H9 (cell line): Measurements from ENCODE around the gene MAST4. TPM values are rescaled to one million over a fixed set of nuclear protein-coding genes. Genes with fewer than 3 reads are reported as not detected.

ENCODE experiments used
- DNase-seq: peaks from one replicate; pipeline ENCODE4 v3.0.0-alpha.2; 2017
- H2AFZ ChIP-seq: one replicate; pipeline ENCODE4 v1.6.1; 2013; ENCODE audit warnings: mild to moderate bottlenecking, low read length, control low read depth, moderate library complexity
- H2AK5ac ChIP-seq: 2 replicates; pipeline ENCODE4 v1.6.1; 2013; ENCODE audit warnings: low read length, control low read depth, mixed read lengths; ENCODE audit not compliant: insufficient read length
- H2BK120ac ChIP-seq: one replicate; pipeline ENCODE4 v1.6.1; 2013; ENCODE audit warnings: low read depth, mild to moderate bottlenecking, low read length, control low read depth, inconsistent platforms; ENCODE audit not compliant: poor library complexity, severe bottlenecking
- H2BK12ac ChIP-seq: 2 replicates; pipeline ENCODE4 v1.6.1; 2013; ENCODE audit warnings: low read length, control low read depth, mixed read lengths, low read depth; ENCODE audit not compliant: insufficient read length
- H2BK15ac ChIP-seq: 2 replicates; pipeline ENCODE4 v1.6.1; 2013; ENCODE audit warnings: low read depth, low read length, control low read depth
- H2BK20ac ChIP-seq: one replicate; pipeline ENCODE4 v1.6.1; 2013; ENCODE audit warnings: low read depth, mild to moderate bottlenecking, low read length, control low read depth, inconsistent platforms; ENCODE audit not compliant: poor library complexity, severe bottlenecking
- H2BK5ac ChIP-seq: 2 replicates; pipeline ENCODE4 v1.6.1; 2013; ENCODE audit warnings: low read length, control low read depth, mixed read lengths; ENCODE audit not compliant: insufficient read length
- H3K14ac ChIP-seq: 2 replicates; pipeline ENCODE4 v1.6.1; 2013; ENCODE audit warnings: low read length, control low read depth; ENCODE audit not compliant: insufficient read depth
- H3K18ac ChIP-seq: 2 replicates; pipeline ENCODE4 v1.6.1; 2013; ENCODE audit warnings: low read depth, mild to moderate bottlenecking, mixed read lengths, low read length, control low read depth; ENCODE audit not compliant: insufficient read length
- H3K23ac ChIP-seq: 2 replicates; pipeline ENCODE4 v1.6.1; 2013; ENCODE audit warnings: low read length, control low read depth, mixed read lengths, low read depth; ENCODE audit not compliant: insufficient read length
- H3K23me2 ChIP-seq: 2 replicates; pipeline ENCODE4 v1.6.1; 2013; ENCODE audit warnings: low read depth, mild to moderate bottlenecking, mixed read lengths, low read length, control low read depth; ENCODE audit not compliant: insufficient read length, poor library complexity, severe bottlenecking
- H3K27ac ChIP-seq: 2 replicates; pipeline ENCODE4 v1.5.1; 2013; ENCODE audit warnings: low read length, control low read depth, mixed read lengths, low read depth; ENCODE audit not compliant: insufficient read length
- H3K27me3 ChIP-seq: 2 replicates; pipeline ENCODE4 v1.6.1; 2013; ENCODE audit warnings: low read length, control low read depth, inconsistent platforms; ENCODE audit not compliant: insufficient read depth
- H3K4ac ChIP-seq: 2 replicates; pipeline ENCODE4 v1.6.1; 2013; ENCODE audit warnings: low read depth, mild to moderate bottlenecking, control low read depth, inconsistent platforms, low read length, moderate library complexity
- H3K4me1 ChIP-seq: 2 replicates; pipeline ENCODE4 v1.6.1; 2013; ENCODE audit warnings: low read length, control low read depth, inconsistent platforms; ENCODE audit not compliant: insufficient read depth
- H3K4me2 ChIP-seq: 2 replicates; pipeline ENCODE4 v1.6.1; 2013; ENCODE audit warnings: low read length, control low read depth, mixed read lengths; ENCODE audit not compliant: insufficient read length, insufficient read depth
- H3K56ac ChIP-seq: 2 replicates; pipeline ENCODE4 v1.6.1; 2013; ENCODE audit warnings: low read depth, mild to moderate bottlenecking, mixed read lengths, low read length, control low read depth; ENCODE audit not compliant: insufficient read length
- H3K79me1 ChIP-seq: 2 replicates; pipeline ENCODE4 v1.6.1; 2013; ENCODE audit warnings: low read depth, mild to moderate bottlenecking, moderate library complexity, low read length, control low read depth, inconsistent platforms; ENCODE audit not compliant: insufficient read depth, poor library complexity, severe bottlenecking
- H3K79me2 ChIP-seq: 2 replicates; pipeline ENCODE4 v1.6.1; 2013; ENCODE audit warnings: low read length, control low read depth, inconsistent platforms; ENCODE audit not compliant: insufficient read depth
- H3K9ac ChIP-seq: 2 replicates; pipeline ENCODE4 v1.6.1; 2013; ENCODE audit warnings: low read length, control low read depth, mixed read lengths; ENCODE audit not compliant: insufficient read length; ENCODE audit errors: extremely low read depth
- H3K9me3 ChIP-seq: one replicate; pipeline ENCODE4 v1.6.1; 2013; ENCODE audit warnings: low read depth, low read length, inconsistent platforms; ENCODE audit not compliant: control insufficient read depth
- H3T11ph ChIP-seq: one replicate; pipeline ENCODE4 v1.6.1; 2013; ENCODE audit warnings: mild to moderate bottlenecking, low read length, control low read depth, inconsistent platforms
- H4K20me1 ChIP-seq: one replicate; pipeline ENCODE4 v1.6.1; 2013; ENCODE audit not compliant: control insufficient read depth, insufficient read length, insufficient read depth
- H4K5ac ChIP-seq: 2 replicates; pipeline ENCODE4 v1.6.1; 2013; ENCODE audit warnings: low read depth, mild to moderate bottlenecking, mixed read lengths, low read length, control low read depth; ENCODE audit not compliant: insufficient read length
- H4K8ac ChIP-seq: replicated peaks from 2 replicates; pipeline ENCODE4 v1.6.1; 2013; ENCODE audit warnings: low read length, control low read depth, mixed read lengths, low read depth; ENCODE audit not compliant: insufficient read length
- H4K91ac ChIP-seq: 2 replicates; pipeline ENCODE4 v1.6.1; 2013; ENCODE audit warnings: low read depth, mild to moderate bottlenecking, moderate library complexity, mixed read lengths, low read length, control low read depth; ENCODE audit not compliant: insufficient read length
- H3K27ac Mint-ChIP-seq, 3 experiments: 2 replicates in 2 of 3; 3 replicates in 1 of 3; pipeline ENCODE4 v1.8.0; 2020 to 2021; ENCODE audit warnings: mixed read lengths in 3 of 3, mild to moderate bottlenecking in 1 of 3, moderate library complexity in 1 of 3
- H3K27me3 Mint-ChIP-seq: 2 replicates; pipeline ENCODE4 v1.8.0; 2021; ENCODE audit warnings: low read depth, mild to moderate bottlenecking, moderate library complexity, mixed read lengths
- H3K36me3 Mint-ChIP-seq, 3 experiments: 2 replicates in 2 of 3; 3 replicates in 1 of 3; pipeline ENCODE4 v1.8.0; 2020 to 2021; ENCODE audit warnings: low read depth in 3 of 3, mixed read lengths in 3 of 3; ENCODE audit not compliant: insufficient read depth in 1 of 3
- H3K4me1 Mint-ChIP-seq, 2 experiments: 2 replicates each; pipeline ENCODE4 v1.8.0; 2020; ENCODE audit warnings: mixed read lengths in 2 of 2
- H3K4me3 Mint-ChIP-seq, 2 experiments: 2 replicates in 1 of 2; 3 replicates in 1 of 2; pipeline ENCODE4 v1.8.0; 2020 to 2021; ENCODE audit warnings: mild to moderate bottlenecking in 2 of 2, mixed read lengths in 2 of 2, moderate library complexity in 1 of 2
- H3K9me3 Mint-ChIP-seq, 2 experiments: 2 replicates in 1 of 2; 3 replicates in 1 of 2; pipeline ENCODE4 v1.8.0; 2020; ENCODE audit warnings: mild to moderate bottlenecking in 2 of 2, mixed read lengths in 2 of 2, moderate library complexity in 1 of 2
- WGBS: extraction: QIAGEN DNeasy Blood & Tissue Kit; methylation state at CpG from one replicate; pipeline ENCODE4 v1.1.7; 2013; ENCODE audit warnings: missing lambda C conversion rate, low lambda C conversion rate, mixed read lengths; ENCODE audit not compliant: insufficient read length; ENCODE audit errors: extremely low coverage; 5-methylcytosine and 5-hydroxymethylcytosine counted together
- total RNA-seq: library from RNA; stranded (reverse); gene quantifications from 2 replicates; pipeline ENCODE4 v1.2.1, GENCODE V29; 2021
- TF ChIP-seq, protein P1 (sequence below): fragments of 200-600 bp; sonication (generic); conservative IDR thresholded peaks from 3 replicates; pipeline ENCODE4 v1.8.0; 2021; ENCODE audit warnings: antibody characterized with exemption, mild to moderate bottlenecking

MAST4 gene
- total RNA-seq, 1 experiment from 2014 or later, result 3.7 TPM

DNA sequence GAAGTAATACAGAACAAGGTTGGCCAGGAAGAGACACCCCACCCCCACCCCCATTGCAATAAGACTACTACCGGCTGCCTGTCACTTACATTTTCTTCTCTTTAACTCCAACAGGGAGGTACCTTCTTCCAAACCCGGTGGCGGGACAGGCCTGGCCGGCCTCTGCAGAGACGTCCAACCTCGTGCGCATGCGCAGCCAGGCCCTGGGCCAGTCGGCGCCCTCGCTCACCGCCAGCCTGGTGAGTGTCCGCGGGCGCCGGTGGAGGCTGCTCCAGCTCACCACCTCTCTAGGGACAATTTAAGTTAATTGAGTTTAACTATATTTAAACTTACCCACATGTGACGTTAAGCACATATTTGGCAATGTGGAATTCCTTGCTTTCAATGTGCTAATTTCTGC, 192.4 kb downstream of the MAST4 start:
- no peaks in the 10 kb centered on the region for H3K4me1 ChIP-seq
- no peak overlapping the region for H3K56ac ChIP-seq
- no peak for DNase-seq
- TF ChIP-seq, protein P1, sequence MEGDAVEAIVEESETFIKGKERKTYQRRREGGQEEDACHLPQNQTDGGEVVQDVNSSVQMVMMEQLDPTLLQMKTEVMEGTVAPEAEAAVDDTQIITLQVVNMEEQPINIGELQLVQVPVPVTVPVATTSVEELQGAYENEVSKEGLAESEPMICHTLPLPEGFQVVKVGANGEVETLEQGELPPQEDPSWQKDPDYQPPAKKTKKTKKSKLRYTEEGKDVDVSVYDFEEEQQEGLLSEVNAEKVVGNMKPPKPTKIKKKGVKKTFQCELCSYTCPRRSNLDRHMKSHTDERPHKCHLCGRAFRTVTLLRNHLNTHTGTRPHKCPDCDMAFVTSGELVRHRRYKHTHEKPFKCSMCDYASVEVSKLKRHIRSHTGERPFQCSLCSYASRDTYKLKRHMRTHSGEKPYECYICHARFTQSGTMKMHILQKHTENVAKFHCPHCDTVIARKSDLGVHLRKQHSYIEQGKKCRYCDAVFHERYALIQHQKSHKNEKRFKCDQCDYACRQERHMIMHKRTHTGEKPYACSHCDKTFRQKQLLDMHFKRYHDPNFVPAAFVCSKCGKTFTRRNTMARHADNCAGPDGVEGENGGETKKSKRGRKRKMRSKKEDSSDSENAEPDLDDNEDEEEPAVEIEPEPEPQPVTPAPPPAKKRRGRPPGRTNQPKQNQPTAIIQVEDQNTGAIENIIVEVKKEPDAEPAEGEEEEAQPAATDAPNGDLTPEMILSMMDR, result no peak
- no CpG with 5 or more reads among the region's 17 CpGs for WGBS
- Mint-ChIP-seq H3K27me3 (no peaks in the 10 kb centered on the region), H3K36me3 (no peaks in the 10 kb centered on the region), H3K4me3 (no peak overlapping the region), H3K27ac (peak overlapping the region in 1 of 3 experiments; percentile 54; a peak in 1 of 7 replicates), H3K4me1 (peaks cover 5 to 8% of the 10 kb centered on the region in 2 experiments), H3K9me3 (no peaks in the 10 kb centered on the region)
- no peak overlapping the region for H2BK120ac ChIP-seq
- H3T11ph ChIP-seq, result no peak overlapping the region
- no peak overlapping the region for H3K4ac ChIP-seq
- no peaks in the 10 kb centered on the region for H4K20me1 ChIP-seq
- no peaks in the 10 kb centered on the region for H3K9me3 ChIP-seq
- H3K79me2 ChIP-seq, result no peaks in the 10 kb centered on the region
- H3K9ac ChIP-seq, result no peak overlapping the region
- H3K27me3 ChIP-seq, result no peaks in the 10 kb centered on the region
- H4K8ac ChIP-seq, result no peak overlapping the region
- H3K18ac ChIP-seq, result no peak overlapping the region
- H3K23me2 ChIP-seq, result no peaks in the 10 kb centered on the region
- no peak overlapping the region for H3K14ac ChIP-seq
- no peak overlapping the region for H4K5ac ChIP-seq
- H3K23ac ChIP-seq, result no peak overlapping the region
- no peak overlapping the region for H2AK5ac ChIP-seq
- no peaks in the 10 kb centered on the region for H3K79me1 ChIP-seq
- no peak overlapping the region for H4K91ac ChIP-seq
- no peak overlapping the region for H2BK20ac ChIP-seq
- H2AFZ ChIP-seq, result no peak overlapping the region
- no peak overlapping the region for H3K4me2 ChIP-seq
- no peak overlapping the region for H3K27ac ChIP-seq
- no peak overlapping the region for H2BK12ac ChIP-seq
- H2BK5ac ChIP-seq, result no peak overlapping the region
- no peak overlapping the region for H2BK15ac ChIP-seq
